Keratinocyte (primary cell): ENCODE results near the gene BBS9. TPM values are rescaled to one million over a fixed set of nuclear protein-coding genes. Genes with fewer than 3 reads are reported as not detected.

Experiments used
- DNase-seq: peaks from one replicate; pipeline ENCODE4 v3.0.0-alpha.2; 2011; ENCODE audit warnings: low read depth, missing footprints, low spot score
- FAIRE-seq: peaks from 2 replicates; lab custom pipeline; 2011; peaks lifted over from hg19 to GRCh38; lab: Jason Lieb, UNC
- H2AFZ ChIP-seq: 2 replicates; pipeline ENCODE4 v1.6.0; 2012; ENCODE audit warnings: low read length, control low read depth, inconsistent platforms; ENCODE audit not compliant: control insufficient read depth
- H3K27ac ChIP-seq: 2 replicates; pipeline ENCODE4 v1.5.1; 2011; ENCODE audit warnings: low read length; ENCODE audit not compliant: control insufficient read depth, insufficient read depth
- H3K27me3 ChIP-seq: 3 replicates; pipeline ENCODE4 v1.6.0; 2011; ENCODE audit warnings: low read length; ENCODE audit not compliant: control insufficient read depth, insufficient read depth; ENCODE audit errors: extremely low read depth
- H3K36me3 ChIP-seq, 2 experiments: 2 replicates in 1 of 2; 3 replicates in 1 of 2; pipeline ENCODE4 v1.5.1; 2011; ENCODE audit warnings: low read length in 2 of 2, mild to moderate bottlenecking in 1 of 2; ENCODE audit not compliant: control insufficient read depth in 2 of 2, insufficient read depth in 2 of 2; ENCODE audit errors: extremely low read depth in 1 of 2
- H3K4me1 ChIP-seq: 3 replicates; pipeline ENCODE4 v1.5.1; 2011; ENCODE audit warnings: low read length; ENCODE audit not compliant: control insufficient read depth, insufficient read depth; ENCODE audit errors: extremely low read depth
- H3K4me2 ChIP-seq: 3 replicates; pipeline ENCODE4 v1.6.0; 2011; ENCODE audit warnings: low read depth, low read length; ENCODE audit not compliant: control insufficient read depth, insufficient read depth; ENCODE audit errors: extremely low read depth
- H3K4me3 ChIP-seq, 3 experiments: fragments of 200-600 bp in 1 of 3; sonication (generic) in 1 of 3; 2 replicates in 2 of 3; 3 replicates in 1 of 3; pipeline ENCODE4 v1.5.1; 2011 to 2016; ENCODE audit warnings: low read length in 3 of 3, mild to moderate bottlenecking in 3 of 3, control low read depth in 2 of 3, inconsistent platforms in 1 of 3, low read depth in 1 of 3, mixed read lengths in 1 of 3, mixed run types in 1 of 3, moderate library complexity in 1 of 3; ENCODE audit not compliant: control insufficient read depth in 2 of 3, insufficient read depth in 2 of 3; ENCODE audit errors: extremely low read depth in 1 of 3
- H3K79me2 ChIP-seq: 2 replicates; pipeline ENCODE4 v1.6.0; 2012; ENCODE audit warnings: low read length; ENCODE audit not compliant: control insufficient read depth, insufficient read depth
- H3K9ac ChIP-seq: 3 replicates; pipeline ENCODE4 v1.6.0; 2011; ENCODE audit warnings: low read length; ENCODE audit not compliant: control insufficient read depth, insufficient read depth; ENCODE audit errors: extremely low read depth
- H3K9me1 ChIP-seq: 3 replicates; pipeline ENCODE4 v1.6.0; 2011; ENCODE audit warnings: low read length; ENCODE audit not compliant: control insufficient read depth, insufficient read depth; ENCODE audit errors: extremely low read depth
- H3K9me3 ChIP-seq: 2 replicates; pipeline ENCODE4 v1.5.1; 2012; ENCODE audit warnings: low read depth, low read length; ENCODE audit not compliant: control insufficient read depth
- H4K20me1 ChIP-seq: 3 replicates; pipeline ENCODE4 v1.6.0; 2011; ENCODE audit warnings: low read length; ENCODE audit not compliant: control insufficient read depth, insufficient read depth; ENCODE audit errors: extremely low read depth
- CTCF ChIP-seq, 3 experiments: IDR thresholded peaks in 1 of 3; conservative IDR thresholded peaks in 1 of 3; optimal IDR thresholded peaks in 1 of 3; 2 replicates in 2 of 3; 3 replicates in 1 of 3; pipeline versions ENCODE3 to v1.5.1; 2011; ENCODE audit warnings: low read length in 3 of 3, mild to moderate bottlenecking in 3 of 3, moderate library complexity in 2 of 3, control low read depth in 1 of 3, inconsistent platforms in 1 of 3; ENCODE audit not compliant: insufficient read depth in 2 of 3; ENCODE audit errors: extremely low read depth in 1 of 3
- EZH2 ChIP-seq: IDR thresholded peaks from one replicate; pipeline ENCODE4 v1.6.1; 2012; ENCODE audit warnings: inconsistent platforms, mild to moderate bottlenecking, low read length, moderate library complexity
- dilution Hi-C: fragments of 300-500 bp; cut with MboI; formaldehyde crosslinking; loops from one replicate; pipeline ENCODE4 v1.7.0; 2020; ENCODE audit warnings: low sequenced_read_pairs; ENCODE audit not compliant: extremely low pct_ligation_motif_present
- polyA plus RNA-seq, 5 experiments: library from polyadenylated mRNA; depleted of rRNA in 3 of 5; stranded (reverse) in 3 of 5; stranded (forward) in 1 of 5; unstranded in 1 of 5; fragments of >200 nt; gene quantifications; 1 replicate in 1 of 5; 2 replicates in 3 of 5; 3 replicates in 1 of 5; pipeline versions ENCODE4 v1.2.1 to v1.2.3, GENCODE V29; 2011 to 2012; ENCODE audit warnings: missing spikeins in 2 of 5, low read depth in 1 of 5, low replicate concordance in 1 of 5

BBS9 gene
- polyA plus RNA-seq, 1 donor (not counting 4 experiments of a cell fraction or from before 2014, with no cell fraction given): 7.6 TPM

DNA sequence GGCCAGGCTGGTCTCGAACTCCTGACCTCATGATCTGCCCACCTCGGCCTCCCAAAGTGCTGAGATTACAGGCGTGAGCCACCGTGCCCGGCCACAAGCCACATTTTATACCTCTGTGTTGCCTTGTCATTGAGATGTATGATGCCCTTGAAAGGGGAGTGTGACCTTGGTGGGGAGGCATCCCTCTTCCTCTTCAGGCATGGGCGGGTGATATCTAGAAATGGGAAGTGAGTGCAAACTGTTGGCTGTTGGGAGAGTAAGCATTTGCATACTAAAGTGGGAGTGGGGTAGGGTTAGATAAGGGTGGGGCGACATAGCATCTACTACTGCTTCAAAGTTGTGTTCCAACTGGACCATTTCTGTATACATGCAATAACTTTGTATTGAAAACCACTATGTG lies 40.2 kb upstream of the BBS9 start:
- no peak for TF ChIP-seq EZH2
- no peak for TF ChIP-seq CTCF (optimal IDR thresholded peaks at IDR 0.05 in 1 of 3, IDR thresholded peaks at IDR 0.05 in 1 of 3, conservative IDR thresholded peaks at IDR 0.05 in 1 of 3; ENCODE audit: extremely low read depth in 1 of 3, insufficient read depth in 2 of 3, low read length in 3 of 3)
- no peaks in the 10 kb centered on the region for H3K36me3 ChIP-seq
- dilution Hi-C loops: no loop called here
- no peaks in the 10 kb centered on the region for H3K9me1 ChIP-seq
- DNase-seq (no peak), FAIRE-seq (no peak)
- H4K20me1 ChIP-seq: no peaks in the 10 kb centered on the region
- no peak overlapping the region for H3K4me2 ChIP-seq
- H3K4me3 ChIP-seq: no peak overlapping the region
- no peaks in the 10 kb centered on the region for H3K4me1 ChIP-seq
- H3K9ac ChIP-seq: no peak overlapping the region
- H3K27me3 ChIP-seq: no peaks in the 10 kb centered on the region
- H3K79me2 ChIP-seq: no peaks in the 10 kb centered on the region
- H3K27ac ChIP-seq: no peak overlapping the region
- no peaks in the 10 kb centered on the region for H3K9me3 ChIP-seq
- no peak overlapping the region for H2AFZ ChIP-seq

- H3K4me2 ChIP-seq: no peak overlapping the region
- no peaks in the 10 kb centered on the region for H3K4me1 ChIP-seq
- H3K27ac ChIP-seq: no peak overlapping the region
- no peaks in the 10 kb centered on the region for H3K9me1 ChIP-seq
- no peaks in the 10 kb centered on the region for H3K79me2 ChIP-seq
- no peak overlapping the region for H3K9ac ChIP-seq
- no peak overlapping the region for H3K4me3 ChIP-seq
- no peaks in the 10 kb centered on the region for H4K20me1 ChIP-seq
- DNase-seq (no peak), FAIRE-seq (no peak)
- TF ChIP-seq EZH2: no peak
- TF ChIP-seq CTCF (optimal IDR thresholded peaks at IDR 0.05 in 1 of 3, IDR thresholded peaks at IDR 0.05 in 1 of 3, conservative IDR thresholded peaks at IDR 0.05 in 1 of 3; ENCODE audit: extremely low read depth in 1 of 3, insufficient read depth in 2 of 3, low read length in 3 of 3): no peak
- H2AFZ ChIP-seq: no peak overlapping the region
- H3K27me3 ChIP-seq: no peaks in the 10 kb centered on the region
- H3K9me3 ChIP-seq: no peaks in the 10 kb centered on the region
- peaks cover 3% of the 10 kb centered on the region in 2 experiments for H3K36me3 ChIP-seq
- dilution Hi-C loops: no loop called here
These were observed 38.2 kb upstream of the BBS9 start for GRCh38 chr7:33091111-33091531.
